ENCODE results near the gene CDCA5.

CDCA5 gene

GRCh38 chr11:65067446-65067845 lies 16.4 kb downstream of the CDCA5 start:
- no peak for DNase-seq

- DNase-seq, result no peak
Measured at GRCh38 chr11:65066805-65067291, 17.0 kb downstream of the CDCA5 start.

GRCh38 chr11:65066315-65066714 lies 17.5 kb downstream of the CDCA5 start:
- DNase-seq, result no peak

GRCh38 chr11:65065851-65066250 lies 18.0 kb downstream of the CDCA5 start:
- no peak for DNase-seq

GRCh38 chr11:65064847-65065240 lies 19.0 kb downstream of the CDCA5 start:
- no peak for DNase-seq

GRCh38 chr11:65063532-65063931 lies 20.3 kb downstream of the CDCA5 start:
- DNase-seq, result no peak

- peak; percentile 47 for DNase-seq
Measured at GRCh38 chr11:65060913-65061408, 22.9 kb downstream of the CDCA5 start.

- peak; percentile 37 for DNase-seq
Measured at GRCh38 chr11:65059959-65060824, 23.6 kb downstream of the CDCA5 start.

- no peak for DNase-seq
Measured at GRCh38 chr11:65059523-65059922, 24.3 kb downstream of the CDCA5 start.

GRCh38 chr11:65058419-65059054 lies 25.3 kb downstream of the CDCA5 start, which contains the start of gene NAALADL1:
NAALADL1 (minus strand) TSS chr11:65058553; CDS start chr11:65058521, 32 bp downstream.
- DNase-seq, result no peak

- DNase-seq, result no peak
Measured at GRCh38 chr11:65058012-65058411, 25.8 kb downstream of the CDCA5 start.

- no peak for DNase-seq
Measured at GRCh38 chr11:65057526-65057925, 26.3 kb downstream of the CDCA5 start.

- DNase-seq, result no peak
Measured at GRCh38 chr11:65056999-65057398, 26.8 kb downstream of the CDCA5 start.

- DNase-seq, result no peak
Measured at GRCh38 chr11:65055538-65055937, 28.3 kb downstream of the CDCA5 start.

GRCh38 chr11:65053827-65054508 lies 29.9 kb downstream of the CDCA5 start:
- DNase-seq, result no peak

GRCh38 chr11:65051398-65051858 lies 32.4 kb downstream of the CDCA5 start:
- DNase-seq, result no peak

- peak; percentile 44 for DNase-seq
Measured at GRCh38 chr11:65047581-65048422, 36.0 kb downstream of the CDCA5 start.

- no peak for DNase-seq
Measured at GRCh38 chr11:65045728-65046127, 38.1 kb downstream of the CDCA5 start.

GRCh38 chr11:65045061-65045460 lies 38.8 kb downstream of the CDCA5 start:
- no peak for DNase-seq

GRCh38 chr11:65043881-65044501 lies 39.8 kb downstream of the CDCA5 start:
- DNase-seq, result peak; percentile 45

- DNase-seq, result no peak
Measured at GRCh38 chr11:65042891-65043290, 40.9 kb downstream of the CDCA5 start.

Data from hematopoietic multipotent progenitor cell treated with erythropoietin and hydrocortisone succinate and interleukin-3 and kit ligand, for 6 days (in vitro differentiated cells).